HG03469 (cell line): ENCODE measurements around the gene SDHA.
"Not testable (repeated sequence)": the region's sequence is repeated elsewhere in the genome, so short reads cannot be mapped to it uniquely, and the experiment has no call there.

Experiments
- ATAC-seq: cut with Tn5 transposase; IDR thresholded peaks from one replicate; pipeline ENCODE4 v1.9.1; 2021; ENCODE audit warnings: mild to moderate bottlenecking, moderate library complexity, moderate number of reproducible peaks; ENCODE audit not compliant: unreplicated experiment

The SDHA gene

GRCh38 chr5:218457-219291, 554 bp downstream of the SDHA start:
- no peak for ATAC-seq

GRCh38 chr5:219460-219863, 1.3 kb downstream of the SDHA start:
- no peak for ATAC-seq

GRCh38 chr5:219991-220390, 1.9 kb downstream of the SDHA start:
- ATAC-seq, result no peak

GRCh38 chr5:222951-223715, 5.0 kb downstream of the SDHA start:
- ATAC-seq, result not testable (repeated sequence)

- ATAC-seq, result no peak
Measured at GRCh38 chr5:223791-224190, 5.7 kb downstream of the SDHA start.

- no peak for ATAC-seq
Measured at GRCh38 chr5:225334-225733, 7.2 kb downstream of the SDHA start.

- not testable (repeated sequence) for ATAC-seq
Measured at GRCh38 chr5:227375-227774, 9.3 kb downstream of the SDHA start.

GRCh38 chr5:228886-229285, 10.8 kb downstream of the SDHA start:
- ATAC-seq, result no peak

- no peak for ATAC-seq
Measured at GRCh38 chr5:230711-231110, 12.6 kb downstream of the SDHA start.

GRCh38 chr5:231661-232060, 13.5 kb downstream of the SDHA start:
- no peak for ATAC-seq

- ATAC-seq, result not testable (repeated sequence)
Measured at GRCh38 chr5:233426-233825, 15.3 kb downstream of the SDHA start.

GRCh38 chr5:234450-234849, 16.3 kb downstream of the SDHA start:
- no peak for ATAC-seq

GRCh38 chr5:235527-235926, 17.4 kb downstream of the SDHA start:
- not testable (repeated sequence) for ATAC-seq

- not testable (repeated sequence) for ATAC-seq
Measured at GRCh38 chr5:237931-238330, 19.8 kb downstream of the SDHA start.

- not testable (repeated sequence) for ATAC-seq
Measured at GRCh38 chr5:240550-240949, 22.4 kb downstream of the SDHA start.

GRCh38 chr5:241045-241669, 23.0 kb downstream of the SDHA start:
- not testable (repeated sequence) for ATAC-seq

- ATAC-seq, result not testable (repeated sequence)
Measured at GRCh38 chr5:243683-244367, 25.7 kb downstream of the SDHA start.

GRCh38 chr5:245717-246116, 27.6 kb downstream of the SDHA start:
- not testable (repeated sequence) for ATAC-seq

- not testable (repeated sequence) for ATAC-seq
Measured at GRCh38 chr5:250396-250795, 32.3 kb downstream of the SDHA start.

- ATAC-seq, result not testable (repeated sequence)
Measured at GRCh38 chr5:251016-251415, 32.9 kb downstream of the SDHA start.

GRCh38 chr5:251538-251937, 33.4 kb downstream of the SDHA start:
- ATAC-seq, result not testable (repeated sequence)
